Renal pelvis (tissue), 4 donors: ENCODE data around the gene NCOR1. TPM values are rescaled to one million over a fixed set of nuclear protein-coding genes. Genes with fewer than 3 reads are reported as not detected.
"Not testable (repeated sequence)": the region's sequence is repeated elsewhere in the genome, so short reads cannot be mapped to it uniquely, and the experiment has no call there.

Experiments
- DNase-seq: peaks from one replicate; pipeline ENCODE4 v3.0.0-alpha.2; 2013
- polyA plus RNA-seq, 3 donors: library from polyadenylated mRNA; unstranded; fragments of 120-200 nt; gene quantifications; one replicate each; pipeline ENCODE4 v1.2.1, GENCODE V29; 2013; ENCODE audit not compliant: insufficient read length in 3 of 3

NCOR1 gene
- polyA plus RNA-seq, 3 donors: 102 to 117 (median 112) TPM

GRCh38 chr17:16104189-16104588, 111.1 kb downstream of the NCOR1 start:
- no peak for DNase-seq

GRCh38 chr17:16101440-16101839, 113.9 kb downstream of the NCOR1 start:
- DNase-seq: no peak

GRCh38 chr17:16100737-16101400, 114.5 kb downstream of the NCOR1 start:
- no peak for DNase-seq

- DNase-seq: no peak
These were observed 123.6 kb downstream of the NCOR1 start for GRCh38 chr17:16091773-16092172.

DNA sequence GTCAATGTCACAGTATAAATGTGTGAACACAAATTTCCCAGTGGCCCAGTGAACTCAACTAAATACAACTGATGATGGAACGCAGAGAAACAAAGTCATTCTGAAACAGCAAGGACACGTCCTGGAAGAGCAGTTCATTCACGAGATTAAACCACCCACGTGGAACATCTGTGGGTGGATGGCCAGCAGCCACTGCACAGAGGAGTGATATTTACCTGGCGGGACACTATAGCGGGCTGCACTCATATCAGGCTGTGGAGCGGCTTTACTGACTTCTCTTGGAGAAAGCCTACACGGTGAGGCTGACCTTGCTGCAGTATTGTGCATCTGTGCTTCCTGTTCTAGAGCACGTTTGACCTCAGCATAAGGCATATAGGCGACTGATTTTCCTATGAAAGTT, 128.4 kb downstream of the NCOR1 start:
- DNase-seq: no peak

- DNase-seq: no peak
These were observed 130.2 kb downstream of the NCOR1 start for GRCh38 chr17:16085066-16085699.

DNA sequence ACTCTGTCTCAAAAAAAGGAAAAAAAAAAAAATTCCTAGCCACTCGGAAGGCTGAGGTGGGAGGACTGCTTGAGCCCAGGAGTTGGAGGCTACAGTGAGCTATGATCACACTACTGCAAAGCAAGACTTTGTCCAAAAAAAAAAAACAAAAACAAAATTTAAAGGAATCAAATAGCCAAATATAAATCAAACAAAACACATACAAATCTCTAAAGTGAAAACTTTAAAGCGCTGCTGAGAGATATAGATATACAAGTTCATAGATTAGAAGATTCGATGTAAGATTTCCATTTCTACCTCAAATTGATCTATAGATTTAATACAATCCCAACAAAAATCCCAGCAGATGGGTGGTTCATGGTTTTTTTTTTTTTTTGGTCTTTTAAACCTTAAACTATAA, 132.1 kb downstream of the NCOR1 start:
- no peak for DNase-seq

- no peak for DNase-seq
These were observed 133.7 kb downstream of the NCOR1 start for GRCh38 chr17:16081507-16082087.

GRCh38 chr17:16080366-16080765, 135.0 kb downstream of the NCOR1 start:
- DNase-seq: no peak

GRCh38 chr17:16075949-16076348, 139.4 kb downstream of the NCOR1 start:
- no peak for DNase-seq

DNA sequence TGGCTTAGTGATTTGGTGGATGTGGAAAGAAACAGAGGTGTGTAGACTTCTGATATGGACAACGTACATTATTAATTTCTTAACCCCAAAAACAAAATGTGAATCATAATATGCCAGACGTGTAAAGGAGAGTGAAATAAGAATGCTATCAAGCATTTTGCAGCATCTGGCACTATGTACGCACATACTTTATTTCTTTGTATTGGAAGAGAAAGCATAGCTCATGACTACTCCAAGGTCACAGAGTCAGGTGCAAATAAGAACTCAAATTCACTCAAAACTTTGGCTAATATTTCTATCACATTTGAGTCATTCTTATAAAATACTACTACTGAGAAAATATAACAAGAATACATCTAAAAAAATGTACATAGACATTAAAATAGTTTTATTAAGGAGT, 140.9 kb downstream of the NCOR1 start:
- DNase-seq: no peak

GRCh38 chr17:16073845-16074244, 141.5 kb downstream of the NCOR1 start:
- no peak for DNase-seq

- no peak for DNase-seq
These were observed 143.3 kb downstream of the NCOR1 start for GRCh38 chr17:16072031-16072430.

DNA sequence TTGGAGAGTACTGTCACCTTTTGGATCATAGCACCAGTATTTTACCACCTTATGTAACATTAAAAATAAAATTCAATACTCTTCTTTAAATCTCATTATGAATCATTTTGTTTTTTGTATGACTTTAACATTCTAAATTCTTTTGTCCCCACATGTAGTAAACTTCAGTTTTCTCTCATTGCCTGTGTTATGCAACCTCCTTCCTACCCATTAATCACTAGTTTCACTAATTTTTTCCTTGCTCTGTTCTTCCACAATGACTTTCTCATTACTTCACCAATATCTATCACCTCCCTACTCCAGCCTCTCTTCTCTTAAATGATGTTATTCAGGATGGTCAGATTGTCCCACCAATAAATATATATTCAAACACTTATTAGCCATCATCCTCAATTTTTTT, 147.0 kb downstream of the NCOR1 start:
- no peak for DNase-seq

DNA sequence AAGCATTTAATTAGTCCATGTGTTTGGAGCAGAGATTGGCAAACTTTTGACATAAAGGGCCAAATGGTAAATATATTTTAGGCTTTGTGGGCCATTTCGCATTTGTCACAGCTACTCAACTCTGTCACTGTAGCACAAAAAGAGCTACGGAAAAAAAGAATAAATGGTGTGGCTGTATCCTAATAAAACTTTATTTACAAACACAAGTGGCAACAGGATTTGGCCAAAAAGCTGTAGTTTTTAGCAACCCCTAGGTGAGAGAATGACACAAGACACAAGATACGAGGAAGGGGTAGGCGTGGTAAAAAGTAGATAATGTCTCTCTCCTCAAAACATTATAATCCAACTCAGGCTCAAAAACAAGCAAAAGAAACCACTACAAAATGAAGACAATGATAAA, 149.2 kb downstream of the NCOR1 start:
- no peak for DNase-seq

GRCh38 chr17:16061631-16062030, 153.7 kb downstream of the NCOR1 start:
- no peak for DNase-seq

GRCh38 chr17:16055139-16055538, 160.2 kb downstream of the NCOR1 start:
- DNase-seq: not testable (repeated sequence)

DNA sequence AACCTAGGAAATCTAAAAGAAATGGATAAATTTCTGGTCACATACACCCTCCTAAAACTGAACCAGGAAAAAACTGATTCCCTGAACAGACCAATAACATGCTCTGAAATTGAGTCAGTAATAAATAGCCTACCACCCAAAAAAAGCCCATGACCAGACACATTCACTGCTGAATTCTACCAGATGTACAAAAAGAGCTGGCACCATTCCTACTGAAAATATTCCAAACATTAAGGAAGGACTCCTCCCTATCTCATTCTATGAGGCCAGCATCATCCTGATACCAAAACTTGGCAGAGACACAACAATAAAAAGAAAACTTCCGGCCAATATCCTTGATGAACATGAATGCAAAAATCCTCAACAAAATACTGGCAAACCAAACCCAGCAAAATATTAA, 162.8 kb downstream of the NCOR1 start:
- no peak for DNase-seq

GRCh38 chr17:16050844-16051243, 164.5 kb downstream of the NCOR1 start:
- DNase-seq: no peak

GRCh38 chr17:16048811-16049449, 166.4 kb downstream of the NCOR1 start:
- no peak for DNase-seq

GRCh38 chr17:16046966-16047365, 168.4 kb downstream of the NCOR1 start:
- DNase-seq: no peak

GRCh38 chr17:16044487-16044886, 170.8 kb downstream of the NCOR1 start:
- no peak for DNase-seq

DNA sequence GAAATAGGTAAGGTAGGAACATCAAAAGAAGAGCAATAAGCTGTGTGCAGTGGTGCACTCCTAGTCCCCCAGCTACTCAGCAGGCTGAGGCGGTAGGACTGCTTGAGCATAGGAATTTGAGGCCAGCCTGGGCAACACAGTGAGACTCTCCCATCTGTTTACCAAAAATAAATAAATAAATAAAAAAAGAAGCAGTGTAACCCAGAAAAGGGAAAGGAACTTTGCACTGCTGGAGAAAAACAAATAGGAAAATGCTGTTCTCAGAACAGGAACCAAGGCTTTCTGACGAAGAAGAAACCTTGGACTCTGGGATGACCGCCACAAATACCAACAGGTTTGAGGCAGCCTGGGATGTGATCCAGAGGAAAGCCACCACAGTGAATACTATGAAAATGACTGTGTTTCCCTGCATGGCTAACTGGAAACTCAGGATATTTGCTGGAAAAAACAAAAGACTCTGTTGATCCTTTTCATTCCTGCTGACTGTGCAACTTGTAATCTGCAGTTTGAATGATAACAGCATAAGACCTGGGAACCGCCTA, 174.6 kb downstream of the NCOR1 start:
- no peak for DNase-seq
